ENCODE results near the gene STUB1. TPM values are rescaled to one million over a fixed set of nuclear protein-coding genes. Genes with fewer than 3 reads are reported as not detected.

STUB1 gene
- total and polyA plus RNA-seq, 2 donors (not counting 1 experiment from before 2014, with no cell fraction given), result 94.3 to 116 TPM

DNA sequence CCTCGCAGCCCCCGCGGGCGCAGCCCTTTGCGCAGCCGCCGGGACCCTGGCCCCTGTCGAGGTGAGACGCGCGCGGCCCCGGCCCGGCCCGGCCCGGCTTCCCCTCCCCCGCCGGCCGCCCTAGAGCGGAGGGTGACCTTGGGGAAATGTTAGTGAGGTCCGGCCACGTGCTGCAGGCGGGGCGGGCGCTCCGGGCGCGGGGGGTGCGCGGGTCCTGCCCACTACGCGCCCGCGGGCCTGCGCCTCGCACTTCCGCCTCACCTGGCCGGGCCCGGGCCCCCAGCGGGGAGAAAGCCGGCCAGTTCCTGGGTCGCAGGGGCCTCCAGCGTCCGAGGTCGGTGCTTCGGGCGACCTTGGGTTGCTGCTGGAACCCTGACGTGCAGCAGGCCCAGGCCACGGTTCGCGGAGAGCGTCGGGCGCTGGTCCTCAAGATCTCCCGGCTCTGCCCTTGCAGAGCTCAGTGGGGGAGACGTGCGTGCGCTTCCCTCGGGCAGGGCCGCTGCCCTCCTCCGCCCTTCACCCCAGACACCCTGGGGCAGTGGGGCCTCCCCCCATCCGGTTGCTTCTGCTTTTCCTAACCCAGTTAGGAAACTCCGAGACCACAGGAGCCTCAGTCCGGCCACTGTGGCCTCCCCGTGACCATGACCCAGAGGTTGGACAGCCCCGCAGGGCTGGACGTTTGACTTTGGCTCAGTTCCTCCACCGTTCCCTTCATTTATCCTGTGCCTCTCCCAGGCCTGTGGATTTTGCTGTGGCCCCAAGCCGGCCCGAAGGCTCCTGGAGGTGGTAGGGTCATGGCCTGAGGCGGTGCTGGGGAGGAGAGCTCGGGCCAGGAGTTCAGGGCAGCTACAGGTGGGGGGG lies 37.8 kb upstream of the STUB1 start:
- DNase-seq, result peak; percentile 61
- POLR2A ChIA-PET, result interaction anchor here (0.6 kb wide), 2 partner anchors 26 to 422 kb away, joined by 3 to 4 read pairs; no protein-coding TSS in a partner anchor
- Histone ChIP-seq H2AFZ (ENCODE audit: insufficient read depth, low read depth, low read length, poor library complexity, severe bottlenecking) (peak overlapping the region; percentile 79), H4K20me1 (ENCODE audit: control insufficient read depth, insufficient read depth, low read length, poor library complexity, severe bottlenecking) (peaks cover 8% of the 10 kb centered on the region), H3K9me3 (ENCODE audit: control extremely low read depth in 1 of 3, control insufficient read depth in 2 of 3, insufficient read depth in 1 of 3, low read length in 2 of 3) (no peaks in the 10 kb centered on the region), H3K9ac (ENCODE audit: low read length) (peak overlapping the region; percentile 73), H3K27ac (ENCODE audit: low read length in 2 of 2) (peak overlapping the region; percentile 18 to 33), H3K27me3 (replicated peaks in 1 of 4; ENCODE audit: control extremely low read depth in 1 of 4, control insufficient read depth in 3 of 4, insufficient read depth in 4 of 4, low read length in 3 of 4) (no peaks in the 10 kb centered on the region), H3K4me3 (ENCODE audit: control extremely low read depth in 1 of 5, extremely low read depth in 1 of 5, insufficient read depth in 1 of 5, low read depth in 2 of 5, low read length in 4 of 5) (peak overlapping the region in 4 of 5 experiments; percentile 40 to 75 (median 60)), H3K36me3 (replicated peaks in 1 of 2; ENCODE audit: control extremely low read depth in 1 of 2, control insufficient read depth in 1 of 2, extremely low read depth in 1 of 2, insufficient read depth in 2 of 2, low read length in 1 of 2) (no peaks in the 10 kb centered on the region), H3K4me2 (replicated peaks; ENCODE audit: low read depth, low read length, poor library complexity, severe bottlenecking) (peak overlapping the region; percentile 87), H3K4me1 (ENCODE audit: control insufficient read depth in 2 of 2, insufficient read depth in 2 of 2, low read length in 2 of 2) (peaks cover 15 to 41% of the 10 kb centered on the region in 2 donors), H3K79me2 (ENCODE audit: control insufficient read depth, insufficient read depth, low read length) (peaks cover 11% of the 10 kb centered on the region)
- peak overlapping the region; percentile 61 for H3K27ac Mint-ChIP-seq
- CTCF ChIA-PET, result no interaction called here
- WGBS (ENCODE audit: insufficient coverage), result 7% methylated on average over 69 of the region's 72 CpGs
- no peaks in the 10 kb centered on the region for H3K9me3 Mint-ChIP-seq (ENCODE audit: insufficient read depth)
- TF ChIP-seq, protein P1, sequence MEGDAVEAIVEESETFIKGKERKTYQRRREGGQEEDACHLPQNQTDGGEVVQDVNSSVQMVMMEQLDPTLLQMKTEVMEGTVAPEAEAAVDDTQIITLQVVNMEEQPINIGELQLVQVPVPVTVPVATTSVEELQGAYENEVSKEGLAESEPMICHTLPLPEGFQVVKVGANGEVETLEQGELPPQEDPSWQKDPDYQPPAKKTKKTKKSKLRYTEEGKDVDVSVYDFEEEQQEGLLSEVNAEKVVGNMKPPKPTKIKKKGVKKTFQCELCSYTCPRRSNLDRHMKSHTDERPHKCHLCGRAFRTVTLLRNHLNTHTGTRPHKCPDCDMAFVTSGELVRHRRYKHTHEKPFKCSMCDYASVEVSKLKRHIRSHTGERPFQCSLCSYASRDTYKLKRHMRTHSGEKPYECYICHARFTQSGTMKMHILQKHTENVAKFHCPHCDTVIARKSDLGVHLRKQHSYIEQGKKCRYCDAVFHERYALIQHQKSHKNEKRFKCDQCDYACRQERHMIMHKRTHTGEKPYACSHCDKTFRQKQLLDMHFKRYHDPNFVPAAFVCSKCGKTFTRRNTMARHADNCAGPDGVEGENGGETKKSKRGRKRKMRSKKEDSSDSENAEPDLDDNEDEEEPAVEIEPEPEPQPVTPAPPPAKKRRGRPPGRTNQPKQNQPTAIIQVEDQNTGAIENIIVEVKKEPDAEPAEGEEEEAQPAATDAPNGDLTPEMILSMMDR (IDR thresholded peaks at IDR 0.05), result no peak
- TF ChIP-seq EZH2 (IDR thresholded peaks at IDR 0.05; ENCODE audit: borderline replicate concordance, insufficient read depth, low read depth, low read length, poor library complexity, severe bottlenecking), result no peak
- peak overlapping the region; percentile 74 for H3K4me3 Mint-ChIP-seq
- no peaks in the 10 kb centered on the region for H3K27me3 Mint-ChIP-seq
- peaks cover 23% of the 10 kb centered on the region for H3K4me1 Mint-ChIP-seq
- peak; percentile 41 for ATAC-seq (ENCODE audit: low read depth)
- intact Hi-C loops (cut with micrococcal nuclease), result no loop called here

DNA sequence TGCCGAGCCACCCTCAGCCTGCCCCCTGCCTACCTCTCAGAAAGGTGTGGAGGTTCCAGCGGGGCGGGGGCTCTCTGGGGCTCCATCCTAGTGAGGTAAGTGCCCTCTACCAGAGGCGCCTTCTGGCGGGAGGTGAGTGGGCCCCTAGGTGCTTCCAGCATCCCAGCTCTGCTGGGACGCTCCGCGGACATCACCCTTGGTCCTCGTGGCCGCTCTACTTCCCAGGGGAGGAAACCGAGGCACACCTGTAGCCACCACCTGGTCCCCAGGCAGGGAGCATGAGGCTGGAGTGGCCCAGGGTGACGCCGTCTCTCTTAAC lies 37.2 kb upstream of the STUB1 start:
- H3K9me3 ChIP-seq (ENCODE audit: control extremely low read depth in 1 of 3, control insufficient read depth in 2 of 3, insufficient read depth in 1 of 3, low read length in 2 of 3), result no peaks in the 10 kb centered on the region
- H3K9ac ChIP-seq (ENCODE audit: low read length), result peak overlapping the region; percentile 73
- H3K27ac Mint-ChIP-seq, result peak overlapping the region; percentile 61
- H3K79me2 ChIP-seq (ENCODE audit: control insufficient read depth, insufficient read depth, low read length), result peaks cover 14% of the 10 kb centered on the region
- no peaks in the 10 kb centered on the region for H3K36me3 ChIP-seq (replicated peaks in 1 of 2; ENCODE audit: control extremely low read depth in 1 of 2, control insufficient read depth in 1 of 2, extremely low read depth in 1 of 2, insufficient read depth in 2 of 2, low read length in 1 of 2)
- TF ChIP-seq, protein P1 (IDR thresholded peaks at IDR 0.05), result no peak
- TF ChIP-seq EZH2 (IDR thresholded peaks at IDR 0.05; ENCODE audit: borderline replicate concordance, insufficient read depth, low read depth, low read length, poor library complexity, severe bottlenecking), result no peak
- H3K4me3 ChIP-seq (ENCODE audit: control extremely low read depth in 1 of 5, extremely low read depth in 1 of 5, insufficient read depth in 1 of 5, low read depth in 2 of 5, low read length in 4 of 5), result peak overlapping the region in 3 of 5 experiments; percentile 40 to 75 (median 55)
- H3K4me1 Mint-ChIP-seq, result peaks cover 24% of the 10 kb centered on the region
- no peaks in the 10 kb centered on the region for H3K27me3 ChIP-seq (replicated peaks in 1 of 4; ENCODE audit: control extremely low read depth in 1 of 4, control insufficient read depth in 3 of 4, insufficient read depth in 4 of 4, low read length in 3 of 4)
- WGBS (ENCODE audit: insufficient coverage), result 89% methylated on average over 10 of the region's 13 CpGs
- peaks cover 19 to 41% of the 10 kb centered on the region in 2 donors for H3K4me1 ChIP-seq (ENCODE audit: control insufficient read depth in 2 of 2, insufficient read depth in 2 of 2, low read length in 2 of 2)
- peaks cover 14% of the 10 kb centered on the region for H4K20me1 ChIP-seq (ENCODE audit: control insufficient read depth, insufficient read depth, low read length, poor library complexity, severe bottlenecking)
- no peaks in the 10 kb centered on the region for H3K9me3 Mint-ChIP-seq (ENCODE audit: insufficient read depth)
- H2AFZ ChIP-seq (ENCODE audit: insufficient read depth, low read depth, low read length, poor library complexity, severe bottlenecking), result no peak overlapping the region
- no peaks in the 10 kb centered on the region for H3K27me3 Mint-ChIP-seq
- intact Hi-C loops (cut with micrococcal nuclease), result no loop called here
- DNase-seq (no peak), ATAC-seq (ENCODE audit: low read depth) (no peak)
- H3K27ac ChIP-seq (ENCODE audit: low read length in 2 of 2), result peak overlapping the region in 1 of 2 donors; percentile 33
- peak overlapping the region; percentile 74 for H3K4me3 Mint-ChIP-seq
- ChIA-PET POLR2A (interaction anchor here (0.7 kb wide), 1 partner anchor 1479 kb away, joined by 5 read pairs; no protein-coding TSS in a partner anchor), CTCF (no interaction called here)
- H3K4me2 ChIP-seq (replicated peaks; ENCODE audit: low read depth, low read length, poor library complexity, severe bottlenecking), result peak overlapping the region; percentile 87

Data from B cell (primary cell).